DMS114 treated with DMSO at 0.1 percent for 48 hours (cell line): ENCODE data around the gene TMEM63C.
"Not testable (repeated sequence)": the region's sequence is repeated elsewhere in the genome, so short reads cannot be mapped to it uniquely, and the experiment has no call there.

ENCODE experiments used
- DNase-seq: peaks from one replicate; lab custom pipeline; 2025; ENCODE audit not compliant: unreplicated experiment; lab: John Stamatoyannopoulos, UW

Gene TMEM63C

GRCh38 chr14:77155083-77155482 lies 26.5 kb upstream of the TMEM63C start:
- no peak for DNase-seq

GRCh38 chr14:77157740-77158139 lies 23.9 kb upstream of the TMEM63C start:
- no peak for DNase-seq

DNA sequence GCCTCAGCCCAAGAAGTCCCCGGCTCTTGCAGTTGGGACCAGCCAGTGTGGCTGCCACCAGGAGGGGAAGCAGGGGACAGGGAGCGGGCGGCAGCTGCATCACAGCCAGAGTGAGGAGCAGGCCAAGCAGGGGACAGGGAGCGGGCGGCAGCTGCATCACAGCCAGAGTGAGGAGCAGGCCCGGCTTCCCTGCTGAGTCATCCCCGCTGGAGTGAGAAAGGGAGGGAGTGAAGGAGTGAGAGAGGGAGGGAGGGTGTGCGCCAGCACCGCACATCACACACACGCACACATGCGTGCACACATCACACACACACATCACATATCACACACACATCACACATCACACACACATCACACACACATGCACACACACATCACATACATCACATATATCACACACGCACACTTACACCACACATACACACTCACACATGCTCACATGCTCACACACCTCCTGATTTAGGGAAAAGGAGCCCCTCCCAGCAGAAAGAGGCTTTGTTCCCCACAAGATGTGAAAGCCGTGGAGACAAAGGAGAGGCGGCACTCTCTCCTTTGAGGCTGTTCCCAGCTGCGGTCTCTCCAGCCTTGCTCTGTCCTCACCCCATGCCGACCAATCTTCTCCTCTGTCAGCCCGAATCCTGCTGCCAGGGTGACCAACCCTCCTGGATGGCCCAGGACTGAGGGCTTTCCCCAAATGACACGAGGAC lies 23.3 kb upstream of the TMEM63C start:
- DNase-seq = no peak

DNA sequence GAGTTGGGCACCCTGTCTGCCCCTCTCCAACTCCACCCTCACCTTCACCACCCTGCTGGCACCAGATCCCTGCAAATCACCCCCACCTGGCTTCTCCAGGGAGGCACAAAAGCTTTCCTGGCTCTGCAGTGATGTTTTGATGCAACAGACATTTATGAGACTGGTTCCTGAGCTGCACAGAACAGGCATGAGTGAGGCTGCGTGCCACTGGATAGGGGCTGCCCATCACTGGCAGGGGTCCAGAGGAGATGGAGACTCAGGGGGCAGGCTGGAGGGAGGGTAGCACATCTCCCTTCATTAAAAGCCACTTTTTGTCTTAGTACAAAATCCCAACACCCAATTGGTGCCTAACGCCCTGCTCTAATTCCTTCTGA lies 22.7 kb upstream of the TMEM63C start:
- no peak for DNase-seq

- no peak for DNase-seq
Observed at GRCh38 chr14:77161011-77161410, 20.6 kb upstream of the TMEM63C start.

GRCh38 chr14:77170045-77170444 lies 11.6 kb upstream of the TMEM63C start:
- DNase-seq = no peak

GRCh38 chr14:77172916-77173315 lies 8.7 kb upstream of the TMEM63C start:
- no peak for DNase-seq

DNA sequence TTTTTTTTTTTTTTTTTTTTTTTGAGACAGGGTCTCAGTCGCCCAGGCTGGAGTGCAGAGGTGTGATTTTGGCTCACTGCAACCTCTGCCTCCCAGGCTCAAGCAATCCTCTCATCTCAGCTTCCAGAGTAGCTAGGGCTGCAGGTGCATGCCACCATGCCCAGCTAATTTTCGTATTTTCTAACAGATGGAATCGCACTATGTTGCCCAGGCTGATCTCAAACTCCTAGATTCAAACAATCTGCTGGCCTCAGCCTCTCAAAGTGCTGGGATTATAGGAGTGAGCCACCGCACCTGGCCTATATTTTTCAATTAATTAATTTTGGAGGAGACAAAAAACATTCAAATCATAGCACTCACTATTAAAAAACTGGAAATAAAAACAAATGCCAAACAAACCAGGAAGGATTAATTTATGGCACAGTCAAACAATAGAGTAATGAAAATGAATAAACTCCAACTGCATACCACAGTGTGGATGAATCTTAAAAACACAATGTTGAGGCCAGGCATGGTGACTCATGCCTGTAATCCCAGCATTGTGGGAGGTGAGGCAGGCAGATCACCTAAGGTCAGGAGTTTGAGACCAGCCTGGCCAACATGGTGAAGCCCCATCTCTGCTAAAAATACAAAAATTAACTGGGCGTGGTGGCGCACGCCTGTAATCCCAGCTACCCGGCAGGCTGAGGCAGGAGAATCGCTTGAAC lies 7.5 kb upstream of the TMEM63C start:
- not testable (repeated sequence) for DNase-seq

DNA sequence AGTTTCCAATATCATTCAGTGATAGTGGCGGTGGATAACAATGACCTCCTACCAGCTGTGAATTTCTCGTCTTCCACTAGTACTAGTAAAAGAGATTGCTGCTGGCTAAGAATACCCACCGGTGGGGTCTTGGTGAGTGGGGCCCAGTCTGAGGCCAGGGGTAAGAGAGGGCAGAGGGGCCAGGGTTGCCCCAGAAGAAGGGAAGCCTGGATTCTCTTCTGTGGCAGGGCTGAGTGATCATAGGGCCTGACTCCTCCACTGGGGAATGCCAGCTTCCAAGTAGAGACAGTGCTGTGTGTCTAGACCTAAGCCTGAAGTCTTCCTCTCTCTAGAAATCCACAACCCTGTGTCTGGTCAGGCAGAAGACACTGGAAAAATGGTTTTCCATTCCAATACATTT lies 5.8 kb upstream of the TMEM63C start:
- no peak for DNase-seq

GRCh38 chr14:77177702-77178101 lies 3.9 kb upstream of the TMEM63C start:
- no peak for DNase-seq

- DNase-seq = no peak
Observed at GRCh38 chr14:77178656-77179055, 2.9 kb upstream of the TMEM63C start.

- no peak for DNase-seq
Observed at GRCh38 chr14:77180726-77181602, 634 bp upstream of the TMEM63C start.

- no peak for DNase-seq
Observed at GRCh38 chr14:77183896-77184295, 2.3 kb downstream of the TMEM63C start.

DNA sequence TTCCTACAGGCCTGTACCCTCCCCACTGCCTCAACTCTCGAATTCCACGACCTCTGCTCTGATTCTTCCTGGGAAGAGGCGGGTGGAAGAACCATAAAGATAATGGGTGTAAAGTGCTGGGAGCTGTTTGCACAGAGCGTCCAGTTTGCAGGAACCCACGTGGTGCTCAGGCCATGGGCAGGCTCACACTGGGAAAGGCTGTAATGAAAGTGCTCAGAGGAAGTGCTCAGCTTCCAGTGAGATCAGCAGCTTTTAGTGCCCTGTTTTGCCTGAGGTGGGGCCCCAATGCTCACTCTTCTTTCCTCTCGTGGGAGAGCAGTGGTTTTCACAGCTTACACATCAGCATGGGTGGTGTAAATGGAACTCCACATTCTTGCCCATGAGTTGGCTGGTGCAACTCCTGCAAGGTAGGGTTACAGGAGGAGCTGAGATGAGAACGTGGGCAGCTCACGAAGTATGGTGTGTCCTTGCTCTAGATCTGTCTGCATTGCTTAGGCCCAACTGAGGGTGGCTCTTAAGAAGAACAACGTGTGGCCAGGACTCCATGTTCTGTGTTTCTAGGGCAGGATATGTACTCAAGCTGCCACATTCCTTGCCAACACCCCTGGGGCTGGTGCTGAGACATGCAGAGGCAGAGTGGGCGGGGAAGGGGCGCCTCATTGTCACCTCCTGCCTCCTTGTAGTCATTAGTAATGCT lies 2.9 kb downstream of the TMEM63C start:
- DNase-seq = no peak

GRCh38 chr14:77185093-77185465 lies 3.5 kb downstream of the TMEM63C start:
- DNase-seq = no peak

DNA sequence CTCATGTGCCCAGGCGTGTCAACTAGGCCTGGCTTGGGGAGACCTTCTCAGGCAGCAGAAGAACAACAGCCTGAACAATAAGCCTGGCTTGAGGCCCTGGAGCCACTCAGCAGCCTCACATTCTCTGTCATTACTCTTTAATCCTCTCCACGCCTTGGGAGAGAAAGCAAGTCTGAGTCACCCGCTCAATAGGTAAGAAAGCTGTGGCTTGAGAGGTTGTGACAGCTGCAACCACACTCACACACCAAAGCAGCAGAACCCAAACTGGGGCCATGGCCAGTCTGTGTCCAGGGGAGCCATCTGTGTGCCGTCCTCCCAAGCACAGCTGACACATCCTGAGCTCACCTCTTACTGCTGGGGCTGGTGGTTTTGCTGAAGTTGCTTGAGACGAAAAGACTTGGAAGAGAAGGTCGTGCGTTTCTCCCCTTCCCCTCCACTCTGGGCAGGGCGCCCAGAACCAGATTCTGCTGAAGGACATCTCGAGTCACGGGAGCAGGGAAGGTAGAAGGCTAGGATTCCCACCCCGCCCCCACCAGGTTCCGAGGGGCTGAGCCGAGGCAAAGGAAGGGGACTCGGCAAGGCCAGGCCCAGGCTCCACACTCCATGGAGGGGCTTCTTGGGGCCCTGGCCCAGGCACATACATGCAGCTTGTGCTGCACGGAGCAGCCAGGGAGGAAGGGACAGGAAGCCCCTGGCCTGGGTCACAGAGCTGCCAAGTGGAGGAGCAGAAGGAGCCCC lies 5.5 kb downstream of the TMEM63C start:
- no peak for DNase-seq

DNA sequence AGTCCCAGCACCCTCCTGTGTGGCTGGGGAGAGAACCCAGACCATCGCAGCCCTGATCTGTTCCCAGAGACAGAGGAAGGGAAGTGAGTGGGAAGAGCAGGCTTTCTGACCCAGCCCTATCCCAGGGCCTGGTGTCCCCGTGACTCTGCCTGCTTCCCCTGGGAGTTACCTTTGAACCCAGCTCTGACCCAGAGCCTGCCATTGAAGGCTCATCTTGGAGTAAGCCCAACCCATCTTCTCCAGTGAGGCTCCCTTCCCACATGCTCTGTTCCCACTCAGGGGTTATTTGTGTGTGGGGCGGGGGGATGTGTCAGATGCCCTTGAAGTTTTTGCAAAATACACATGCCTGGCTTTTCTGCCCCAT lies 6.0 kb downstream of the TMEM63C start:
- no peak for DNase-seq

GRCh38 chr14:77189479-77189878 lies 7.9 kb downstream of the TMEM63C start:
- DNase-seq = no peak

DNA sequence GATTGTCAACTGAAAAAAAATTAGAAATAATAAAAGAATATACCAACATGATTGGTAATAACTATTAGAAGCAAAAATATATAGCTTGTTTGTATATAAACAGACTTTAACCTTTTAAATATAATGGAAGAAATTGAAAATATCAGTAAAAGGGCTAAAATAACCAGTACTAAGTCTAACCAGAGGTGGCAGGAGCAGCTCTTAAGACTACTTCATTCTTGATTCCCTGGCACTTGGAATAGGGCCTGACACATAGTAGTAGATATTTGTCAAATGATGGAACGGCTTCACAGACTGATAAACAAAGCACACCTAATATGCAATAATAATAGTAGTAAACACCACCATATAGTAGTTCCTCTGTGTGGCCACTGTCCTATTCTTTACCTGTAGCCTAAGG lies 9.4 kb downstream of the TMEM63C start:
- no peak for DNase-seq

DNA sequence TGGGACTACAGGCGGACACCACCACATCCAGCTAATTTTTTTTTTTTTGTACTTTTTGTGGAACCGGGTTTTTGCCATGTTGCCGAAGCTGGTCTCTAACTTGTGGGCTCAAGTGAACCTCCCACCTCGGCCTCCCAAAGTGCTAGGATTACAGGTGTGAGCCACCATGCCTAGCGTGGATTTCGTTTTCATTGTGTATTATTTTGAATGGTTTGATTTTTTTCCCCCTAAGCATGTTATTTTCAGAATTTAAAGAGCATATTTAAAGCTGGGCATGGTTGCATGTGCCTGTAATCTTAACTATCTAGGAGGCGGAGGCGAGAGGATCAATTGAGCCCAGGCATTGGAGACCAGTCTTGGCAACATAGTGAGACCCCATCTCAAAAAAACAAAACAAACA lies 13.1 kb downstream of the TMEM63C start:
- DNase-seq = no peak

GRCh38 chr14:77195766-77196165 lies 14.2 kb downstream of the TMEM63C start:
- no peak for DNase-seq
